Gastrocnemius medialis (tissue), 4 donors: ENCODE data around the gene SDF2L1. TPM values are rescaled to one million over a fixed set of nuclear protein-coding genes. Genes with fewer than 3 reads are reported as not detected.

ENCODE experiments used
- ATAC-seq, 2 donors: fragments of 150-250 bp; one replicate each; pipeline ENCODE4 v1.9.1; 2016
- DNase-seq, 2 donors: peaks; one replicate each; pipeline ENCODE4 v3.0.0-alpha.2; 2019
- H3K27ac ChIP-seq, 4 donors: fragments of 200-600 bp; sonication (generic); 1 replicate in 1 of 4; 2 replicates in 3 of 4; pipeline ENCODE4 v1.5.1; 2016 to 2018; ENCODE audit warnings: mild to moderate bottlenecking in 2 of 4, moderate library complexity in 1 of 4
- H3K27me3 ChIP-seq, 3 donors: fragments of 200-600 bp; sonication (generic) in 2 of 3; 1 replicate in 1 of 3; 2 replicates in 2 of 3; pipeline versions ENCODE4 v1.5.1 to v1.6.0; 2016 to 2019; ENCODE audit warnings: mild to moderate bottlenecking in 1 of 3, moderate library complexity in 1 of 3
- H3K36me3 ChIP-seq, 2 donors: fragments of 200-600 bp; sonication (generic) in 1 of 2; one replicate each; pipeline ENCODE4 v1.5.1; 2017 to 2018
- H3K4me1 ChIP-seq, 2 donors: fragments of 200-600 bp; sonication (generic) in 1 of 2; one replicate each; pipeline ENCODE4 v1.5.1; 2016 to 2017; ENCODE audit warnings: mild to moderate bottlenecking in 2 of 2
- H3K4me3 ChIP-seq, 4 donors: fragments of 200-600 bp; sonication (generic) in 3 of 4; 1 replicate in 1 of 4; 2 replicates in 3 of 4; pipeline ENCODE4 v1.5.1; 2016 to 2019; ENCODE audit warnings: mild to moderate bottlenecking in 2 of 4
- H3K9me3 ChIP-seq, 3 donors: fragments of 200-600 bp; sonication (generic) in 2 of 3; 1 replicate in 1 of 3; 2 replicates in 2 of 3; pipeline ENCODE4 v1.5.1; 2016 to 2019
- CTCF ChIP-seq, 5 experiments: fragments of 450-650 bp in 3 of 5; fragments of 200-600 bp in 2 of 5; sonication (generic) in 2 of 5; IDR thresholded peaks in 4 of 5; conservative IDR thresholded peaks in 1 of 5; 1 replicate in 4 of 5; 2 replicates in 1 of 5; pipeline ENCODE4 v1.5.1; 2016 to 2019; ENCODE audit warnings: antibody characterized with exemption in 5 of 5, mild to moderate bottlenecking in 3 of 5, moderate library complexity in 3 of 5
- POLR2A ChIP-seq, 2 donors: fragments of 450-650 bp; IDR thresholded peaks; one replicate each; pipeline ENCODE4 v1.6.1; 2017; ENCODE audit warnings: antibody characterized with exemption in 2 of 2, mild to moderate bottlenecking in 2 of 2, moderate library complexity in 2 of 2
- in situ Hi-C, 4 donors: fragments of 200-750 bp; cut with MboI; loops; one replicate each; pipeline versions ENCODE4 v1.15.0 to v1.8.0; 2017; ENCODE audit warnings: low sequenced_read_pairs in 4 of 4
- intact Hi-C: fragments of 100-400 bp; cut with DNase I; formaldehyde crosslinking; loops from one replicate; pipeline ENCODE4 v1.15.1; 2023; ENCODE audit warnings: low total_unique reads
- total RNA-seq, 4 donors: library from RNA; depleted of rRNA; stranded (reverse); fragments of >200 nt; gene quantifications; one replicate each; pipeline versions ENCODE4 v1.1.0 to v1.2.3, GENCODE V29; 2016

SDF2L1 gene
- total RNA-seq, 4 donors from 2014 or later: 8.5 to 33.2 (median 23.3) TPM

DNA sequence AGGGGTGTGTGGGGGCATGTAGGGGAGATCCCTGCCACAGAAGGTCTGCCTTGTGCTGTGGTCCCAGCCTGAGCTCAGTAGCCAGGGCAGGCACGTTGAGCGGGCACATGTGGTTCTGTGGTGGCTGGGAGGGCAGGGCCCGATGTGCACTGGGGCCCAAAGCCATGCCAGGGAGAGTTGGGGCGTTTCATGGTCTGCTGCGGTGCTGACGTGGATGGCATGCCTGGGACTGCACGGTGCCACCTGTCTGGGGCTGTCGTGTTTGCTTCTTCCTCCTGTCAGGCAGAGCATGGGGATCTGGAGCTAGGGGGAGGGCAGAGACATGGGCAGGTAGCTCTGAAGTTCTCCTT lies 43.0 kb downstream of the SDF2L1 start:
- TF ChIP-seq POLR2A (IDR thresholded peaks at IDR 0.05) (no peak), CTCF (IDR thresholded peaks at IDR 0.05 in 4 of 5, conservative IDR thresholded peaks at IDR 0.05 in 1 of 5) (no peak)
- no peaks in the 10 kb centered on the region for H3K27me3 ChIP-seq
- DNase-seq (no peak), ATAC-seq (no peak)
- intact Hi-C loops (no loop called here), in situ Hi-C loops (no loop called here)
- H3K36me3 ChIP-seq: peaks cover 0 to 73% of the 10 kb centered on the region in 2 donors
- no peak overlapping the region for H3K27ac ChIP-seq
- H3K4me3 ChIP-seq: no peak overlapping the region
- no peaks in the 10 kb centered on the region for H3K9me3 ChIP-seq
- no peaks in the 10 kb centered on the region for H3K4me1 ChIP-seq

DNA sequence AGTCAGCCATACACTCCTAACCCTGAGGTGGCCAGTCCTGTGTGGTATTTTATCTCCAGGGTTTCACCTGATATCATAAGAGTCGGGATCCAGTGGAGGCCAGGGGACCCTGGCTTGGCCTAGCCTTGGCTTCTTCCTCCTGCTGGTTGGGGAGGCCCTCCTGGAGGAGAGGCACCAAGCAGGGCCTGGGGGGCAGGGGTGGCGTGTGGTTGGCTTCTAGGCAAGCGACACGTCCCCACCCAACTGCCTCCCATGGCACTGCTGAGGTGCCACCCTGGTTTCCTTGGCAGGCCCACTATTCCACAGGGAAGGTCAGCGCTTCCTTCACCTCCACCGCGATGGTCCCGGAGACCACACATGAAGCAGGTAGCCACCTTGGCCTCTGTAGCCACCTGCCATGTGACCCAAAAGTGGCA lies 44.1 kb downstream of the SDF2L1 start:
- no peaks in the 10 kb centered on the region for H3K9me3 ChIP-seq
- ATAC-seq: no peak
- H3K36me3 ChIP-seq: peaks cover 0 to 73% of the 10 kb centered on the region in 2 donors
- in situ Hi-C loops (no loop called here), intact Hi-C loops (no loop called here)
- TF ChIP-seq CTCF (IDR thresholded peaks at IDR 0.05 in 4 of 5, conservative IDR thresholded peaks at IDR 0.05 in 1 of 5) (no peak), POLR2A (IDR thresholded peaks at IDR 0.05) (no peak)
- H3K27ac ChIP-seq: no peak overlapping the region
- DNase-seq: no peak
- H3K4me1 ChIP-seq: no peaks in the 10 kb centered on the region
- no peaks in the 10 kb centered on the region for H3K27me3 ChIP-seq
- H3K4me3 ChIP-seq: no peak overlapping the region

GRCh38 chr22:21686634-21687393 lies 44.7 kb downstream of the SDF2L1 start:
- Histone ChIP-seq H3K9me3 (no peaks in the 10 kb centered on the region), H3K4me1 (no peaks in the 10 kb centered on the region), H3K4me3 (no peak overlapping the region), H3K27me3 (no peaks in the 10 kb centered on the region), H3K27ac (no peak overlapping the region), H3K36me3 (peaks cover 0 to 69% of the 10 kb centered on the region in 2 donors)
- ATAC-seq (no peak), DNase-seq (no peak)
- in situ Hi-C loops (no loop called here), intact Hi-C loops (no loop called here)
- no peak for TF ChIP-seq POLR2A (IDR thresholded peaks at IDR 0.05)

- H3K27me3 ChIP-seq: no peaks in the 10 kb centered on the region
- DNase-seq (no peak), ATAC-seq (no peak)
- H3K4me1 ChIP-seq: no peaks in the 10 kb centered on the region
- TF ChIP-seq POLR2A (IDR thresholded peaks at IDR 0.05) (no peak), CTCF (IDR thresholded peaks at IDR 0.05 in 4 of 5, conservative IDR thresholded peaks at IDR 0.05 in 1 of 5) (no peak)
- H3K36me3 ChIP-seq: peaks cover 0 to 60% of the 10 kb centered on the region in 2 donors
- in situ Hi-C loops: no loop called here
- H3K4me3 ChIP-seq: no peak overlapping the region
- intact Hi-C loops: no loop called here
- H3K27ac ChIP-seq: no peak overlapping the region
- H3K9me3 ChIP-seq: no peaks in the 10 kb centered on the region
Measured at GRCh38 chr22:21687685-21688259, 45.7 kb downstream of the SDF2L1 start.

DNA sequence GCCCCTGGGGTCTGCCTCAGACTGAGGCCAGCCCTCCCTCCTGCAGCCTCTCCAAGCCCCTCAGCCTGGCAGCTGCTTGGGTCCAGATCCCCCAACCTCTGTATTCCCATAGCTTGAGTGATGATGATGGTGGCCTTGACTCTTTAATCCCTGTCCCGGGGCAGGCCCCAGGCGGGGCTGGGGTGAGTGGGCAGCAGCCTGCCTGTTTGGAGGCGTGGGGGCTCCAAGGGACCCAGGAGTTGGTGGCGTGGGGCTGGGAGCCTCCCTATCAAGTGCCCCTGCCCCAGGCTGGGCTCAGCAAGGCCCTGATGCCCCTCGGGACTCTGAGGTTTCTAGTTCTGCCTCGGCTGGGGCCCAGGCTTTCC lies 46.2 kb downstream of the SDF2L1 start:
- DNase-seq (no peak), ATAC-seq (no peak)
- peaks cover 0 to 55% of the 10 kb centered on the region in 2 donors for H3K36me3 ChIP-seq
- intact Hi-C loops (no loop called here), in situ Hi-C loops (no loop called here)
- H3K4me3 ChIP-seq: no peak overlapping the region
- TF ChIP-seq POLR2A (IDR thresholded peaks at IDR 0.05) (no peak), CTCF (IDR thresholded peaks at IDR 0.05 in 4 of 5, conservative IDR thresholded peaks at IDR 0.05 in 1 of 5) (no peak)
- no peaks in the 10 kb centered on the region for H3K27me3 ChIP-seq
- H3K9me3 ChIP-seq: no peaks in the 10 kb centered on the region
- no peak overlapping the region for H3K27ac ChIP-seq
- H3K4me1 ChIP-seq: no peaks in the 10 kb centered on the region
